Activated CD4-positive, alpha-beta T cell treated with anti-CD3 and anti-CD28 coated beads, Interleukin-2, Interleukin-6, amounts not matched to agents 100 ng/mL and 50 ng/mL, durations not matched to agents 16 hours and 8 hours (primary cell): ENCODE measurements around the gene COL5A1.
A peak's percentile ranks its signal among the peaks of the same experiment; 100 is the strongest.
"Not testable (repeated sequence)": the region's sequence is repeated elsewhere in the genome, so short reads cannot be mapped to it uniquely, and the experiment has no call there.

ENCODE experiments used
- DNase-seq: peaks from one replicate; pipeline ENCODE4 v3.0.0-alpha.2; 2020

The COL5A1 gene

GRCh38 chr9:134658378-134658955 lies 16.9 kb downstream of the COL5A1 start:
- no peak for DNase-seq

GRCh38 chr9:134659688-134660131 lies 18.1 kb downstream of the COL5A1 start:
- DNase-seq, result no peak

- DNase-seq, result peak; percentile 18
These were observed 18.8 kb downstream of the COL5A1 start for GRCh38 chr9:134660407-134660806.

- DNase-seq, result no peak
These were observed 19.7 kb downstream of the COL5A1 start for GRCh38 chr9:134661299-134661698.

- DNase-seq, result no peak
These were observed 20.2 kb downstream of the COL5A1 start for GRCh38 chr9:134661791-134662142.

GRCh38 chr9:134662143-134662876 lies 20.7 kb downstream of the COL5A1 start:
- DNase-seq, result no peak

GRCh38 chr9:134663084-134663483 lies 21.5 kb downstream of the COL5A1 start:
- no peak for DNase-seq

- DNase-seq, result no peak
These were observed 22.3 kb downstream of the COL5A1 start for GRCh38 chr9:134663753-134664415.

- DNase-seq, result no peak
These were observed 22.8 kb downstream of the COL5A1 start for GRCh38 chr9:134664446-134664845.

GRCh38 chr9:134666208-134666607 lies 24.6 kb downstream of the COL5A1 start:
- DNase-seq, result no peak

- DNase-seq, result no peak
These were observed 25.2 kb downstream of the COL5A1 start for GRCh38 chr9:134666831-134667230.

GRCh38 chr9:134668977-134669376 lies 27.4 kb downstream of the COL5A1 start:
- not testable (repeated sequence) for DNase-seq

- no peak for DNase-seq
These were observed 27.9 kb downstream of the COL5A1 start for GRCh38 chr9:134669399-134669955.

GRCh38 chr9:134670042-134670525 lies 28.5 kb downstream of the COL5A1 start:
- no peak for DNase-seq

- no peak for DNase-seq
These were observed 29.3 kb downstream of the COL5A1 start for GRCh38 chr9:134670851-134671281.

GRCh38 chr9:134671341-134672113 lies 29.9 kb downstream of the COL5A1 start:
- no peak for DNase-seq

- DNase-seq, result no peak
These were observed 34.8 kb downstream of the COL5A1 start for GRCh38 chr9:134676361-134676760.

GRCh38 chr9:134676886-134677285 lies 35.3 kb downstream of the COL5A1 start:
- DNase-seq, result no peak

- no peak for DNase-seq
These were observed 36.1 kb downstream of the COL5A1 start for GRCh38 chr9:134677743-134678142.

GRCh38 chr9:134678206-134678605 lies 36.6 kb downstream of the COL5A1 start:
- DNase-seq, result no peak

GRCh38 chr9:134678666-134679443 lies 37.3 kb downstream of the COL5A1 start:
- no peak for DNase-seq
